Gastrocnemius medialis (tissue), 4 donors: Measurements from ENCODE around the gene DLX3.

ENCODE experiments used
- CTCF ChIP-seq, 5 experiments: fragments of 450-650 bp in 3 of 5; fragments of 200-600 bp in 2 of 5; sonication (generic) in 2 of 5; IDR thresholded peaks in 4 of 5; conservative IDR thresholded peaks in 1 of 5; 1 replicate in 4 of 5; 2 replicates in 1 of 5; pipeline ENCODE4 v1.5.1; 2016 to 2019; ENCODE audit warnings: antibody characterized with exemption in 5 of 5, mild to moderate bottlenecking in 3 of 5, moderate library complexity in 3 of 5
- POLR2A ChIP-seq, 2 donors: fragments of 450-650 bp; IDR thresholded peaks; one replicate each; pipeline ENCODE4 v1.6.1; 2017; ENCODE audit warnings: antibody characterized with exemption in 2 of 2, mild to moderate bottlenecking in 2 of 2, moderate library complexity in 2 of 2

GRCh38 chr17:49944273-49944870, 50.7 kb downstream of the DLX3 start:
- TF ChIP-seq CTCF (IDR thresholded peaks at IDR 0.05 in 4 of 5, conservative IDR thresholded peaks at IDR 0.05 in 1 of 5) (no peak), POLR2A (IDR thresholded peaks at IDR 0.05) (no peak)
